GM19467 (cell line): Measurements from ENCODE around the gene PLA2G7.
"Not testable (repeated sequence)": the region's sequence is repeated elsewhere in the genome, so short reads cannot be mapped to it uniquely, and the experiment has no call there.

Experiments used
- ATAC-seq: cut with Tn5 transposase; IDR thresholded peaks from one replicate; pipeline ENCODE4 v1.9.1; 2021; ENCODE audit warnings: mild to moderate bottlenecking, moderate library complexity; ENCODE audit not compliant: unreplicated experiment

Gene PLA2G7

GRCh38 chr6:46734867-46735719 is at the start of gene PLA2G7:
TSS of gene PLA2G7 (minus strand) at chr6:46735375. CDS start at chr6:46722891, 12,484 bp downstream.
- ATAC-seq: no peak

- ATAC-seq: no peak
Measured at GRCh38 chr6:46784535-46784934, 49.4 kb upstream of the PLA2G7 start.

- no peak for ATAC-seq
Measured at GRCh38 chr6:46781478-46782378, 46.6 kb upstream of the PLA2G7 start.

- no peak for ATAC-seq
Measured at GRCh38 chr6:46777476-46778346, 42.5 kb upstream of the PLA2G7 start.

- ATAC-seq: no peak
Measured at GRCh38 chr6:46776070-46776712, 41.0 kb upstream of the PLA2G7 start.

- not testable (repeated sequence) for ATAC-seq
Measured at GRCh38 chr6:46774736-46775135, 39.6 kb upstream of the PLA2G7 start.

- ATAC-seq: no peak
Measured at GRCh38 chr6:46773201-46773855, 38.2 kb upstream of the PLA2G7 start.

- no peak for ATAC-seq
Measured at GRCh38 chr6:46772762-46773161, 37.6 kb upstream of the PLA2G7 start.

GRCh38 chr6:46772016-46772415 is 36.8 kb upstream of the PLA2G7 start:
- no peak for ATAC-seq

GRCh38 chr6:46764961-46765360 is 29.8 kb upstream of the PLA2G7 start:
- ATAC-seq: no peak

- ATAC-seq: not testable (repeated sequence)
Measured at GRCh38 chr6:46764280-46764679, 29.1 kb upstream of the PLA2G7 start.

- no peak for ATAC-seq
Measured at GRCh38 chr6:46763466-46763865, 28.3 kb upstream of the PLA2G7 start.

GRCh38 chr6:46760925-46761324 is 25.8 kb upstream of the PLA2G7 start:
- ATAC-seq: no peak

GRCh38 chr6:46758960-46759753 is 24.0 kb upstream of the PLA2G7 start:
- ATAC-seq: no peak

- ATAC-seq: no peak
Measured at GRCh38 chr6:46757214-46757596, 22.0 kb upstream of the PLA2G7 start.

- no peak for ATAC-seq
Measured at GRCh38 chr6:46756469-46757213, 21.5 kb upstream of the PLA2G7 start.

GRCh38 chr6:46755865-46756264 is 20.7 kb upstream of the PLA2G7 start:
- no peak for ATAC-seq

- ATAC-seq: no peak
Measured at GRCh38 chr6:46751658-46752057, 16.5 kb upstream of the PLA2G7 start.
